GM10248 (cell line): Measurements from ENCODE around the gene PPIAL4G.
"Not testable (repeated sequence)": the region's sequence is repeated elsewhere in the genome, so short reads cannot be mapped to it uniquely, and the experiment has no call there.

Experiments
- CTCF ChIA-PET: fragments of 300-600 bp; sonication (Branson Sonifier 250); formaldehyde crosslinking; extraction: SDS; loops from one replicate; lab custom pipeline; 2021; ENCODE audit warnings: antibody characterized with exemption; lab: Yijun Ruan, JAX
- POLR2A ChIA-PET: fragments of 350-650 bp; sonication (Branson Sonifier 250); formaldehyde crosslinking; extraction: SDS; loops from one replicate; lab custom pipeline; 2020; ENCODE audit warnings: antibody characterized with exemption; lab: Yijun Ruan, JAX
- DNase-seq: peaks from one replicate; pipeline ENCODE4 v3.0.0; 2012; ENCODE audit errors: extremely low spot score
- TF ChIP-seq, protein P1 (sequence below): IDR thresholded peaks from 2 replicates; pipeline ENCODE4 v1.5.1; 2012; ENCODE audit warnings: mild to moderate bottlenecking, low read depth; ENCODE audit errors: extremely low read depth, missing control alignments, control extremely low read depth

The PPIAL4G gene

DNA sequence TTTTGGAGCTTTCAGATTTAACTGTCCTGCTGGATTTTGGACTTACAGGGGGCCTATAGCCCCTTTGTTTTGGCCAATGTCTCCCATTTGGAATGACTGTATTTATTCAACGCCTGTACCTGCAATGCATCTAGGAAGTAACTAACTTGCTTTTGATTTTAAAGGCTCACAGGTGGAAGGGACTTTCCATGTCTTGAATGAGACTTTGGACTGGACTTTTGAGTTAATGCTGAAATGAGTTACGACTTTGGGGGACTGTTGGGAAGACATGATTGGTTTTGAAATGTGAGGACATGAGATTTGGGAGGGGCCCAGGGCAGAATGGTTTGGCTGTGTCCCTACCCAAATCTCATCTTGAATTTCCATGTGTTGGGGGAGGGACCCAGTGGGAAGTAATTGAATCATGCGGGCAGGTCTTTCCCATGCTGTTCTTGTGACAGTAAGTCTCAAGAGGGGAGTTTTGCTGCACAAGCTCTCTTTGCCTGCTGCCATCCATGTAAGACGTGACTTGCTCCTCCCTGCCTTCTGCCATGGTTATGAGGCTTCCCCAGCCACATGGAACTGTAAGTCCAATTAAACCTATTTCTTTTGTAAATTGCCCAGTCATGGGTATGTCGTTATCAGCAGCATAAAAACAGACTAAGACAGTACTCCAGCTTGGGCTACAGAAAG is 43.3 kb downstream of the PPIAL4G start:
- POLR2A ChIA-PET, CTCF ChIA-PET, DNase-seq: not testable (repeated sequence)

DNA sequence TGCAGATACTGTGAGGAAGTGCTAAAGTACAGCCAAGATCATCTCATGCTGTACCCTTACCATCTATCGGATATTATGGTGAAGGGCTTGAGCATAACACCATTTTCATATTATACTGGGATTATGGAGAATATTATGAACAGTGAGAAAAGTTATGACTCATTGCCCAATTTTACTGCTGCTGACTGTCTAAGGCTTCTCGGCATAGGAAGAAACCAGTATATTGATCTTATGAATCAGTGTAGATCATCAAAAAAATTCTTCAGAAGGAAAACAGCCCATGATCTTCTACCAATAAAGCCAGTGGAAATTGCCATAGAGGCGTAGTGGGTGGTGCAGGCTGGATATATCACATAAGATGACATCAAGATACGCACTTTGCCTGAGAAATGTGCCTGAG is 47.7 kb downstream of the PPIAL4G start:
- no peak for DNase-seq
- ChIA-PET POLR2A (no interaction called here), CTCF (no interaction called here)
- TF ChIP-seq, protein P1, sequence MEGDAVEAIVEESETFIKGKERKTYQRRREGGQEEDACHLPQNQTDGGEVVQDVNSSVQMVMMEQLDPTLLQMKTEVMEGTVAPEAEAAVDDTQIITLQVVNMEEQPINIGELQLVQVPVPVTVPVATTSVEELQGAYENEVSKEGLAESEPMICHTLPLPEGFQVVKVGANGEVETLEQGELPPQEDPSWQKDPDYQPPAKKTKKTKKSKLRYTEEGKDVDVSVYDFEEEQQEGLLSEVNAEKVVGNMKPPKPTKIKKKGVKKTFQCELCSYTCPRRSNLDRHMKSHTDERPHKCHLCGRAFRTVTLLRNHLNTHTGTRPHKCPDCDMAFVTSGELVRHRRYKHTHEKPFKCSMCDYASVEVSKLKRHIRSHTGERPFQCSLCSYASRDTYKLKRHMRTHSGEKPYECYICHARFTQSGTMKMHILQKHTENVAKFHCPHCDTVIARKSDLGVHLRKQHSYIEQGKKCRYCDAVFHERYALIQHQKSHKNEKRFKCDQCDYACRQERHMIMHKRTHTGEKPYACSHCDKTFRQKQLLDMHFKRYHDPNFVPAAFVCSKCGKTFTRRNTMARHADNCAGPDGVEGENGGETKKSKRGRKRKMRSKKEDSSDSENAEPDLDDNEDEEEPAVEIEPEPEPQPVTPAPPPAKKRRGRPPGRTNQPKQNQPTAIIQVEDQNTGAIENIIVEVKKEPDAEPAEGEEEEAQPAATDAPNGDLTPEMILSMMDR, result no peak

GRCh38 chr1:148434832-148435231 is 48.3 kb downstream of the PPIAL4G start:
- TF ChIP-seq, protein P1, result no peak
- POLR2A ChIA-PET, result no interaction called here
- no peak for DNase-seq
- CTCF ChIA-PET, result no interaction called here

GRCh38 chr1:148432916-148433317 is 50.2 kb downstream of the PPIAL4G start:
- DNase-seq, CTCF ChIA-PET, POLR2A ChIA-PET: not testable (repeated sequence)
